Measurements from ENCODE around the gene ZER1. TPM values are rescaled to one million over a fixed set of nuclear protein-coding genes. Genes with fewer than 3 reads are reported as not detected.
A peak's percentile ranks its signal among the peaks of the same experiment; 100 is the strongest.

ZER1 gene
- total RNA-seq, 2 donors from 2014 or later = 25.7 to 41.9 TPM

DNA sequence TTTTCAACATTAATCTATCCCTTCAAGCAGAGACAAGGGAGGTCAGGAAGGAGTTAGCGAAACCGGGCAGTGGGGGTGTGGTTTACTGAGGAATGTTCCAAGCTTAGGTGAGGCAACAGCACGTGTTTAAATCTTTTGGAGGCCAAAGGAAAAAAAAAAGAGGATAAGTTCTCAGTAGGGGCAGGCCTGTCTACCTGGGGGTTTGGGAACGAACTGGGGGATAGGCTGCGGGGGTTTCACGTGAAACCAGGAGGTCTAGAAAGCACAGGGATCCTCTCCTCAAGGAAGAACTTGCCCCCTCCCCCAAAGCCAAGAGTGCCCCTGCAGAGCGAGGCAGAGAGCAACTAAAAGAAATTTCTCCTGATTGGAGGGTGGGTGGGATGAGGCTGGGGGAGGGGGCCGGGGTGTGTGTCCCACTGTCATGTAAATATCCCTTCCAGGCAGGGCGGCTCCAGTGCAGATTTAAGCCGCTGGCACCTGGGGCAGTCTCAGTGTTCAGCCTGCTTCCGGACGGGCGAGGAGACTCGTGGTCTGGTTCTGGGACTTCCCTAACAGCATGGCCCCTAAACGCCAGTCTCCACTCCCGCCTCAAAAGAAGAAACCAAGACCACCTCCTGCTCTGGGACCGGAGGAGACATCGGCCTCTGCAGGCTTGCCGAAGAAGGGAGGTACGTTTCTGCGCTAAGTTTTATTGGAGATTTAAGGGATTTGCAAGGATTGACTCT is 88.2 kb downstream of the ZER1 start:
- TF ChIP-seq, protein P1, sequence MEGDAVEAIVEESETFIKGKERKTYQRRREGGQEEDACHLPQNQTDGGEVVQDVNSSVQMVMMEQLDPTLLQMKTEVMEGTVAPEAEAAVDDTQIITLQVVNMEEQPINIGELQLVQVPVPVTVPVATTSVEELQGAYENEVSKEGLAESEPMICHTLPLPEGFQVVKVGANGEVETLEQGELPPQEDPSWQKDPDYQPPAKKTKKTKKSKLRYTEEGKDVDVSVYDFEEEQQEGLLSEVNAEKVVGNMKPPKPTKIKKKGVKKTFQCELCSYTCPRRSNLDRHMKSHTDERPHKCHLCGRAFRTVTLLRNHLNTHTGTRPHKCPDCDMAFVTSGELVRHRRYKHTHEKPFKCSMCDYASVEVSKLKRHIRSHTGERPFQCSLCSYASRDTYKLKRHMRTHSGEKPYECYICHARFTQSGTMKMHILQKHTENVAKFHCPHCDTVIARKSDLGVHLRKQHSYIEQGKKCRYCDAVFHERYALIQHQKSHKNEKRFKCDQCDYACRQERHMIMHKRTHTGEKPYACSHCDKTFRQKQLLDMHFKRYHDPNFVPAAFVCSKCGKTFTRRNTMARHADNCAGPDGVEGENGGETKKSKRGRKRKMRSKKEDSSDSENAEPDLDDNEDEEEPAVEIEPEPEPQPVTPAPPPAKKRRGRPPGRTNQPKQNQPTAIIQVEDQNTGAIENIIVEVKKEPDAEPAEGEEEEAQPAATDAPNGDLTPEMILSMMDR (IDR thresholded peaks at IDR 0.05) = no peak
- TF ChIP-seq POLR2A (IDR thresholded peaks at IDR 0.05) = peak in 2 of 3 donors; percentile 30 to 43
- Histone ChIP-seq H3K9me3 (no peaks in the 10 kb centered on the region), H3K36me3 (replicated peaks in 1 of 2; ENCODE audit: insufficient read depth in 1 of 2, low read depth in 2 of 2) (no peaks in the 10 kb centered on the region), H3K27me3 (no peaks in the 10 kb centered on the region), H3K4me3 (peak overlapping the region; percentile 47 to 61), H3K4me1 (peaks cover 37% of the 10 kb centered on the region), H3K27ac (peak overlapping the region; percentile 83 to 97 (median 91))
- DNase-seq = peak; percentile 71 to 82 (median 78)
- ATAC-seq = peak; percentile 66
- intact Hi-C loops (cut with DNase I) = no loop called here
- 2 to 3% methylated on average over 16 to 21 of the region's 21 CpGs for WGBS, 2 donors

Small RNA genes within 50 kb of the gene (small RNA-seq; reads per million reads assigned to genes)
- not detected for gene RF00017
- not detected for gene RN7SL560P

Other genes with a start within 250 kb of the ZER1 start
- 100 to 1,000 TPM; 119 to 248 TPM for gene SPTAN1, start 219.3 kb downstream of the ZER1 start, total RNA-seq
- gene DYNC2I2, start 115.1 kb downstream of the ZER1 start, total RNA-seq = 10 to 100 TPM; 58.1 to 62.3 TPM
- gene SET, start 82.7 kb downstream of the ZER1 start, total RNA-seq = 10 to 100 TPM; 70.9 to 87.2 TPM
- 10 to 100 TPM in 1 of 2 donors, 1 to 10 TPM in 1; 4.9 to 10.2 TPM for gene PKN3, start 69.4 kb downstream of the ZER1 start, total RNA-seq
- 10 to 100 TPM; 21.1 to 64.9 TPM for gene ZDHHC12, start 47.8 kb downstream of the ZER1 start, total RNA-seq
- 10 to 100 TPM; 17.5 to 19.5 TPM for gene TBC1D13, start 15.3 kb upstream of the ZER1 start, total RNA-seq
- 10 to 100 TPM; 22.4 to 24.9 TPM for gene ENDOG, start 46.6 kb upstream of the ZER1 start, total RNA-seq
- gene SPOUT1, start 57.9 kb upstream of the ZER1 start, total RNA-seq = 10 to 100 TPM; 16.2 to 16.3 TPM
- 1 to 10 TPM; 2.6 to 4.3 TPM for gene KYAT1, start 110.0 kb upstream of the ZER1 start, total RNA-seq
- 10 to 100 TPM; 21.0 to 23.7 TPM for gene LRRC8A, start 110.2 kb upstream of the ZER1 start, total RNA-seq
- 10 to 100 TPM; 48.8 to 65.3 TPM for gene PHYHD1, start 149.1 kb upstream of the ZER1 start, total RNA-seq
- gene DOLK, start 175.7 kb upstream of the ZER1 start, total RNA-seq = 10 to 100 TPM in 1 of 2 donors, 1 to 10 TPM in 1; 8.0 to 12.2 TPM
- 10 to 100 TPM; 15.2 to 18.9 TPM for gene NUP188, start 175.8 kb upstream of the ZER1 start, total RNA-seq

Data from body of pancreas (tissue), 4 donors.